ENCODE results near the gene ADGRV1.
A peak's percentile ranks its signal among the peaks of the same experiment; 100 is the strongest.
"Not testable (repeated sequence)": the region's sequence is repeated elsewhere in the genome, so short reads cannot be mapped to it uniquely, and the experiment has no call there.

Gene ADGRV1

GRCh38 chr5:90747693-90748092 is 189.1 kb downstream of the ADGRV1 start:
- DNase-seq: no peak

GRCh38 chr5:90759119-90759518 is 200.5 kb downstream of the ADGRV1 start:
- no peak for DNase-seq

DNA sequence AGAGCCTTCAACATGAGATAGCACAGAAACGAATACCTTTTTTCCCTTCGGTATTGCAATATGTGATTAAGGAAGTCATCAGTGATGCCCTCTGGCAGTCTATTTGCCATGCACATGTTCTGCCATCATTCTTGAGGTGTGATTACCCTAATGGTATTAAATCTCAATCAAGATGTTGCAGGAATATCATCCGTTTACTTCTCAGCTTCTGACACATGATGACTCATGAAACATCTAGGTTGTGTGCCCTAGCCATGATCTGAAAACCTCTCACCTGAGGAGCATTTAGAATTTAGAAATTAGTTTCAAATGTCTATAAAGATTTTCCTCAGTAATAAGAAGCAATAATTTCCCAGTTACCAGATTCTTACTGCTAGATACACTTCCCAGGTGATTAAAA is 209.1 kb downstream of the ADGRV1 start:
- DNase-seq: no peak

- DNase-seq: not testable (repeated sequence)
Measured at GRCh38 chr5:90770006-90770541, 211.5 kb downstream of the ADGRV1 start.

- DNase-seq: no peak
Measured at GRCh38 chr5:90777959-90778358, 219.4 kb downstream of the ADGRV1 start.

- DNase-seq: peak; percentile 65
Measured at GRCh38 chr5:90783460-90784333, 225.1 kb downstream of the ADGRV1 start.

DNA sequence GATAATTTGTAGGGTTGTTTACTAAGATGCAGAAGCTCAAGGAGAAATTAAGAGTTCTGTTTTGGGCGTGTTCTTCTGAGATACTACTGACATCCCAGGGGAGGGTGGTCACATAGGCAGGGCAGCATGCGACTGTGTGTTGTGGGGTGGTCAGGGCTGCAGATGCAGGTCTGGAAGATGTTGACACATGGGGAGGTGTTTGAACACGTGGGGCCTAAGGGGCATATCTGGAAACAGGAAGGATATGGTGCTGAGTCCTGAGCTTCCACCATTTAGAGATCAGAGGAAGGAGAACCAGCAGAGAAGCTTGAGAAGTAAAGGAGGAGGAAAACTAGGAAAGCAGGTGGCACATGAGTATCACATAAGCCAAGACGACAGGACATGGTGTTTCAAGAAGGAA is 228.2 kb downstream of the ADGRV1 start:
- no peak for DNase-seq

GRCh38 chr5:90792725-90793124 is 234.1 kb downstream of the ADGRV1 start:
- no peak for DNase-seq

DNA sequence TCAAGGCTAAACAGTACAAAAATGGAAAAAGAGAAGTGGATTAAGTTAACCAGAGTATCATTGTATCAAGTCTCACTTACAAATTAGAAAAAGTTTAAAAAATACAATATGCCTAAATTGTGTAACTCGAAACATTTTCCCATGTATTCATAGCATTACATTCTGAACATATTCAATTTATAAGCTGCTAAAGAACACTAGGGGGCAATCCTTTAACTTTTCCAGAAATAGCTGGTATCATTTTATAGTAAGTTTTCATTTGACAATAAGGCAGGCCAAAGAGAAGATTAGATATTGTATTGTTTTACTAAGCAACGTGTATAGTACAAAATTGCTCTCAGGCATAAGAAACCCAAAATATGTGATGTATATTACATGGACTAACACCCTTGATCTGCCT is 234.6 kb downstream of the ADGRV1 start:
- no peak for DNase-seq

DNA sequence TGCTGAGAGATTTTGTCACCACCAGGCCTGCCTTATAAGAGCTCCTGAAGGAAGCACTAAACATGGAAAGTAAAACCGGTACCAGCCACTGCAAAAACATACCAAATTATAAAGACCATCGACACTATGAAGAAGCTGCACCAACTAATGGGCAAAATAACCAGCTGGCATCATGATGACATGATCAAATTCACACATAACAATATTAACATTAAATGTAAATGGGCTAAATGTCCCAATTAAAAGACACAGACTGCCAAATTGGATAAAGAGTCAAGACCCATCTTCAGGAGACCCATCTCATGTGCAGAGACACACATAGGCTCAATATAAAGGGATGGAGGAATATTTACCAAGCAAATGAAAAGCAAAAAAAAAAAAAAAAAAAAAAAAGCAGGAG is 238.3 kb downstream of the ADGRV1 start:
- not testable (repeated sequence) for DNase-seq

DNA sequence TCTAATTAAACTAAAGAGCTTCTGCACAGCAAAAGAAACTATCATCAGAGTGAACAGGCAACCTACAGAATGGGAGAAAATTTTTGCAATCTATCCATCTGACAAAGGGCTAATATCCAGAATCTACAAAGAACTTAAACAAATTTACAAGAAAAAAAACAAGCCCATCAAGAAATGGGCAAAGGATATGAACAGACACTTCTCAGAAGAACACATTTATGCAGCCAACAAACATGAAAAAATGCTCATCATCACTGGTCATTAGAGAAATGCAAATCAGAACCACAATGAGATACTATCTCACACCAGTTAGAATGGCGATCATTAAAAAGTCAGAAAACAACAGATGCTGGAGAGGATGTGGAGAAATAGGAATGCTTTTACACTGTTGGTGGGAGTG is 241.5 kb downstream of the ADGRV1 start:
- not testable (repeated sequence) for DNase-seq

DNA sequence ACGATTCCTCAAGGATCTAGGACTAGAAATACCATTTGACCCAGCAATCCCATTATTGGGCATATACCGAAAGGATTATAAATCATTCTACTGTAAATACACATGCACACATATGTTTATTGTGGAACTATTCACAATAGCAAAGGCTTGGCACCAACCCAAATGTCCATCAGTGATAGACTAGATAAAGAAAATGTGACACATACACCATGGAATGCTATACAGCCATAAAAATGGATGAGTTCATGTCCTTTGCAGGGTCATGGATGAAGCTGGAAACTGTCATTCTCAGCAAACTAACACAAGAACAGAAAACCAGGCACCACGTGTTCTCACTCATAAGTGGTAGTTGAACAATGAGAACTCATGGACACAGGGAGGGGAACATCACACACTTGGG is 241.9 kb downstream of the ADGRV1 start:
- not testable (repeated sequence) for DNase-seq

DNA sequence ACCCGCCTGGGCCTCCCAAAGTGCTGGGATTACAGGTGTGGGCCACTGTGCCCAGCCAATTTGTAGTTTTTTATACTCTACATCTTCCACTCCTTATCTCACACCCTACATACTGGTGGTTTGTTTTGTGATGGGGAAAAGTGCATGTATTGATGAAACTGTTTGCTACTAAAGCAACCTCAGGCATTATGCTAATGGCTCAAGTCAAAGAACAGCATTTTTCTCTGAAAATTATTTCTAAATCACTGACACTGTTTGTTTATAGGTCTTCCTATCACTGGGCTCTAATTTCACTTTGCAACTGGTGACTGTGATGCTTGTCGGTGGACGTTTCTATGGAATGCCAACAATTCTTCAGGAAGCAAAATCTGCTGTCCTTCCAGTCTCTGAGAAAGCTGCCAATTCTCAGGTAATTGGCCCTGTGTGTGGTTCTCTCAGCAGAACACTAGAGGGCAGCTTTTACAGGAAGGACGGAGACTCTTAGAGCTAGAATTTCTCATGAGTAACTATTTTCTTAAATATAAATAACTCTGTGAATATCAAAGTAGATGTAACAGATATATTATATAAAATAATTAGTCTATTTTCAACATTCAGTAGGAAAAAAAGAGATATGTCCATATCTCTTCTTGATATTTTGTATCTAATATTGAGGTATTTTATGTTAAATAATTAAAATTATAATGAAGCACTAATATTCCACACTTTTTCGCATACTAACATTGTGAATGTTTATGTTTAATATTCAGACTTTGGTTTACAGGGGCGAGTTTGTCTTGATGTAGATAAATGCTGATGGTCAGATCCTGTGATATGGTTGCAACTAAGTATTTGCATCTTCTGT is 244.1 kb downstream of the ADGRV1 start:
- no peak for DNase-seq

GRCh38 chr5:90803381-90803780 is 244.8 kb downstream of the ADGRV1 start:
- no peak for DNase-seq

DNA sequence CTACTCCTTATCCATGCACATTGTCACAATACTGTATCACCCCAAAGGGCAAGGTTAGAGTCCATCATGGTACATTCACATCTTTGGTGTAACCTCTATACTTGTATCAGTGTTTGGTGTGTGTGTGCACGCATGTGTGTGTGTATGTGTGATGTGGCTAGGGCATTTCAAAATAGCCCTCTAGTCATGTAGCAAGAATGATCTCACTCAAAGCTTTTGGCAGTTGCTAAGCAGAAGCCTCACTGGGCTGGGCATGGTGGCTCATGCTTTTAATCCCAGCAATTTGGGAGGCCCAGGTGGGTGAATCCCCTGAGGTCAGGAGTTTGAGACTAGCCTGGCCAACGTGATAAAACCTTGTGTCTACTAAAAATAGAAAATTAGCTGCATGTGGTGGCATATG is 245.3 kb downstream of the ADGRV1 start:
- DNase-seq: no peak

- no peak for DNase-seq
Measured at GRCh38 chr5:90807496-90807895, 248.9 kb downstream of the ADGRV1 start.

DNA sequence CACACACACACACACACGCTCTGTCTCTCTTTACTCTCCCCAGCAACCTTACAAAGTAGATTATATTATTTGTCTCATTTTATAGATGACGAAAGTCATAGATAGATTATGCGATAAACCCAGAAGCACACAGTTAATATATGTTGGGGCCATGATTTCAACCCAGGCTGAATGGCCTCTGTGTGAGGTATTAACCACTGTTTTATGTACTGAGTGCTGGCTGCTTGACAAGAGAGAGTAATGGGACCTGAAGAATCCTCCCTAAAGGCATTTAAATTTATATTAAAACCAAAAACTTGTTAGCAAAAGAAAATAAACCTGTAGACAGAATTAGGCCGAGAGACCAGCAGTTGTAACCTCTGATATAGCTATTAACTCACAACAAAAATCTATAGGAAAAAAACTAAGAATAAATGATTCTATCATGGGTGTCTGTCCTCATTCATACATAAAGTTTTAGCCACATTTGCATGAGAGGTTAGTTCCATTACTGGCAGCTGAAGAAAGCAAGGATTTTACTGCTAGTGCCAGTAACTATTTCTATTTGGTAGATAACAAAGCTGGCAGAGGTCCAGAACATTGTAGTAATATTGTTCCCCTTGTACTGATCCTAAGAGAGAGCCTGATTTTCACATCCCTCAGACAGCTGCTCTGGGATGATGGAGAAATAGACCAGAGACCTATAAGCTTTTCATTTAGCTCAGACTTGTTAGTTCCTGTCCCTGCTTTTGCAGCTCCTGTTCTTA is 250.9 kb downstream of the ADGRV1 start:
- no peak for DNase-seq

GRCh38 chr5:90810211-90810610 is 251.6 kb downstream of the ADGRV1 start:
- no peak for DNase-seq

- DNase-seq: no peak
Measured at GRCh38 chr5:90813392-90813791, 254.8 kb downstream of the ADGRV1 start.

DNA sequence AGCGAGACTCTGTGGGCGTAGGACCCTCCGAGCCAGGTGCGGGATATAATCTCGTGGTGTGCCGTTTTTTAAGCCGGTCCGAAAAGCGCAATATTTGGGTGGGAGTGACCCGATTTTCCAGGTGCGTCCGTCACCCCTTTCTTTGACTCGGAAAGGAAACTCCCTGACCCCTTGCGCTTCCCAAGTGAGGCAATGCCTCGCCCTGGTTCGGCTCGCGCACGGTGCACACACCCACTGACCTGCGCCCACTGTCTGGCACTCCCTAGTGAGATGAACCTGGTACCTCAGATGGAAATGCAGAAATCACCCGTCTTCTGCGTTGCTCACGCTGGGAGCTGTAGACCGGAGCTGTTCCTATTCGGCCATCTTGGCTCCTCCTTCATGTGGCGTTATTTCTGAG is 263.5 kb downstream of the ADGRV1 start:
- not testable (repeated sequence) for DNase-seq

DNA sequence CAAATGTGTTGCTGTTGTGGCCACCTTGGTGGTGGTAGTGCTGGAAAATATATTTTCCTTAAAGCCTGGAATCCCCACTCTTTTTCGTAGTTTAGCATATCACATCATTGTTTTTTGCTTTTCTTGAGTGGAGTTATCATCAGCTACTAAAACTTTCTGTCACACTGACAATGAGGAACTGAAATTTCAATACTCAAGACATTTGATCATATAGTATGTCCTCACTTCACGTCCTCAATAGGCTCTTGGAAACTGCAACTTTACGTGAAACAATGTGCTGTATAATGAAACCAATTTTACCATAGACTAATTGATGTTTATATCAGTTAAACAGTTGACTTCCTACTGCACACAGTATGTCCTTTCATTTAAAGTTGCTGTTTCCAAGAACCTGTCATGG is 265.8 kb downstream of the ADGRV1 start:
- no peak for DNase-seq

GRCh38 chr5:90830058-90830457 is 271.5 kb downstream of the ADGRV1 start:
- DNase-seq: no peak

GRCh38 chr5:90833753-90834152 is 275.2 kb downstream of the ADGRV1 start:
- DNase-seq: no peak
